Adrenal gland (tissue), 12 donors: Measurements from ENCODE around the gene CYSTM1. TPM values are rescaled to one million over a fixed set of nuclear protein-coding genes. Genes with fewer than 3 reads are reported as not detected.

Experiments
- DNase-seq, 7 donors: peaks; one replicate each; pipeline ENCODE4 v3.0.0-alpha.2; 2019 to 2020
- H3K27ac ChIP-seq, 5 donors: fragments of 200-600 bp; sonication (generic) in 4 of 5; 1 replicate in 3 of 5; 2 replicates in 2 of 5; pipeline versions ENCODE4 v1.5.1 to v1.8.0; 2016 to 2020; ENCODE audit warnings: mild to moderate bottlenecking in 1 of 5
- H3K27me3 ChIP-seq: fragments of 200-600 bp; 2 replicates; pipeline ENCODE4 v1.8.0; 2021
- H3K36me3 ChIP-seq, 2 donors: fragments of 200-600 bp; replicated peaks in 1 of 2; 1 replicate in 1 of 2; 2 replicates in 1 of 2; pipeline versions ENCODE4 v1.5.1 to v1.8.0; 2018 to 2022
- H3K4me1 ChIP-seq, 2 donors: fragments of 200-600 bp; replicated peaks in 1 of 2; 1 replicate in 1 of 2; 2 replicates in 1 of 2; pipeline versions ENCODE4 v1.5.1 to v1.8.0; 2018 to 2021
- H3K4me3 ChIP-seq, 4 donors: fragments of 200-600 bp; sonication (generic) in 3 of 4; one replicate each; pipeline ENCODE4 v1.5.1; 2016 to 2018
- H3K9me3 ChIP-seq, 3 donors: fragments of 200-600 bp; sonication (generic) in 1 of 3; replicated peaks in 1 of 3; 1 replicate in 2 of 3; 2 replicates in 1 of 3; pipeline versions ENCODE4 v1.5.1 to v1.8.0; 2016 to 2021
- CTCF ChIP-seq, 6 experiments: fragments of 450-650 bp in 4 of 6; fragments of 200-600 bp in 2 of 6; sonication (generic) in 1 of 6; IDR thresholded peaks; 1 replicate in 5 of 6; 2 replicates in 1 of 6; pipeline versions ENCODE4 v1.5.1 to v1.8.0; 2016 to 2021; ENCODE audit warnings: antibody characterized with exemption in 6 of 6, mild to moderate bottlenecking in 2 of 6, moderate library complexity in 1 of 6
- POLR2A ChIP-seq, 2 donors: fragments of 450-650 bp; IDR thresholded peaks; one replicate each; pipeline ENCODE4 v1.6.1; 2017; ENCODE audit warnings: antibody characterized with exemption in 2 of 2, mild to moderate bottlenecking in 2 of 2, moderate library complexity in 1 of 2
- WGBS, 4 donors: extraction: QIAGEN DNeasy Blood & Tissue Kit in 2 of 4; methylation state at CpG; one replicate each; pipeline versions ENCODE4 v1.1.5 to v1.1.7; 2013 to 2017; 5-methylcytosine and 5-hydroxymethylcytosine counted together
- intact Hi-C, 2 donors: fragments of 100-400 bp; cut with DNase I; formaldehyde crosslinking; loops; one replicate each; pipeline versions ENCODE4 v1.14.1 to v1.15.0; 2022 to 2023
- polyA plus RNA-seq, 3 donors: library from polyadenylated mRNA; stranded (reverse); fragments of 200-250 nt in 2 of 3; fragments of 350-450 nt in 1 of 3; fragmentation: Illumina TruSeq in 1 of 3; extraction: RNeasy Lipid Tissue Mini Kit (QIAGEN cat#74804) in 1 of 3; gene quantifications; one replicate each; pipeline ENCODE4 v1.2.3, GENCODE V29; 2013 to 2014
- total RNA-seq, 9 donors: library from RNA; depleted of rRNA in 4 of 9; stranded (reverse); fragments of >200 nt in 4 of 9; fragments of 120-200 nt in 1 of 9; fragmentation: NEBNext Ultra II Directional in 1 of 9; extraction: Animal tissue kit (Norgen Biotek cat#: 25700) in 1 of 9; gene quantifications; one replicate each; pipeline versions ENCODE4 v1.1.0 to v1.2.4, GENCODE V29; 2013 to 2023
- donor health status: healthy with polysubstance abuse.
- donor health status: Bipolar disorder and iron deficiency.
- donor health status: DM: yes; HTN: yes; CAD: no.
- donor health status: DM: no; HTN: no; CAD: no.
- donor health status: DM: no; HTN: no; CAD: no.
- donor health status: DM: yes; HTN: yes; CAD: no.

CYSTM1 gene
- total and polyA plus RNA-seq, 12 donors = 42.6 to 605 (median 180) TPM

- peak in 1 of 7 donors; percentile 16 for DNase-seq
- Histone ChIP-seq H3K36me3 (peaks cover 0 to 4% of the 10 kb centered on the region in 2 donors), H3K9me3 (no peaks in the 10 kb centered on the region), H3K4me1 (peaks cover 32 to 52% of the 10 kb centered on the region in 2 donors), H3K4me3 (no peak overlapping the region), H3K27ac (peak overlapping the region in 1 of 5 donors; percentile 1), H3K27me3 (no peaks in the 10 kb centered on the region)
- WGBS, 4 donors = 93 to 100% (median 98%) methylated on average over 3 to 5 of the region's 5 CpGs
- intact Hi-C loops = loop anchor here in 1 of 2 donors (5.0 kb wide), 1 partner anchor 72 kb away; no protein-coding TSS in a partner anchor
- TF ChIP-seq CTCF (IDR thresholded peaks at IDR 0.05) (no peak), POLR2A (IDR thresholded peaks at IDR 0.05) (no peak)
These were observed 64.5 kb downstream of the CYSTM1 start for GRCh38 chr5:140239461-140239860.

- TF ChIP-seq CTCF (IDR thresholded peaks at IDR 0.05) = peak; percentile 40 to 70 (median 62)
- TF ChIP-seq POLR2A (IDR thresholded peaks at IDR 0.05) = no peak
- peaks cover 0 to 8% of the 10 kb centered on the region in 2 donors for H3K36me3 ChIP-seq
- H3K27me3 ChIP-seq = no peaks in the 10 kb centered on the region
- peak overlapping the region in 2 of 5 donors; percentile 13 to 79 for H3K27ac ChIP-seq
- 47 to 61% (median 50%) methylated on average over 5 to 11 of the region's 11 CpGs for WGBS, 4 donors
- intact Hi-C loops = loop anchor here (5.0 kb wide), 3 partner anchors 63 to 107 kb away; partner anchors contain the start of genes CYSTM1 (in 1 of the 2) and HBEGF (in 1 of the 2)
- H3K4me3 ChIP-seq = no peak overlapping the region
- DNase-seq = peak; percentile 61 to 82 (median 68)
- peaks cover 36 to 59% of the 10 kb centered on the region in 2 donors for H3K4me1 ChIP-seq
- H3K9me3 ChIP-seq = no peaks in the 10 kb centered on the region
These were observed 65.1 kb downstream of the CYSTM1 start for GRCh38 chr5:140239939-140240700.

GRCh38 chr5:140240987-140241706 lies 66.2 kb downstream of the CYSTM1 start:
- intact Hi-C loops = loop anchor here (5.0 kb wide), 2 partner anchors 64 to 106 kb away; partner anchors contain the start of genes CYSTM1 (in 1 of the 2) and HBEGF (in 1 of the 2)

More at GRCh38 chr5:140240987-140241706, 66.2 kb downstream of the CYSTM1 start:
- peak; percentile 94 to 98 (median 98) for DNase-seq
- H3K4me3 ChIP-seq = no peak overlapping the region
- peaks cover 0 to 15% of the 10 kb centered on the region in 2 donors for H3K36me3 ChIP-seq
- no peaks in the 10 kb centered on the region for H3K9me3 ChIP-seq
- no peaks in the 10 kb centered on the region for H3K27me3 ChIP-seq
- H3K4me1 ChIP-seq = peaks cover 40 to 64% of the 10 kb centered on the region in 2 donors
- 24 to 34% (median 30%) methylated on average over 8 to 9 of the region's 9 CpGs for WGBS, 4 donors
- TF ChIP-seq CTCF (IDR thresholded peaks at IDR 0.05) (no peak), POLR2A (IDR thresholded peaks at IDR 0.05) (peak in 1 of 2 donors; percentile 54)
- peak overlapping the region in 4 of 5 donors; percentile 38 to 79 (median 74) for H3K27ac ChIP-seq
